ENCODE measurements around the gene NPFFR1.

The NPFFR1 gene

DNA sequence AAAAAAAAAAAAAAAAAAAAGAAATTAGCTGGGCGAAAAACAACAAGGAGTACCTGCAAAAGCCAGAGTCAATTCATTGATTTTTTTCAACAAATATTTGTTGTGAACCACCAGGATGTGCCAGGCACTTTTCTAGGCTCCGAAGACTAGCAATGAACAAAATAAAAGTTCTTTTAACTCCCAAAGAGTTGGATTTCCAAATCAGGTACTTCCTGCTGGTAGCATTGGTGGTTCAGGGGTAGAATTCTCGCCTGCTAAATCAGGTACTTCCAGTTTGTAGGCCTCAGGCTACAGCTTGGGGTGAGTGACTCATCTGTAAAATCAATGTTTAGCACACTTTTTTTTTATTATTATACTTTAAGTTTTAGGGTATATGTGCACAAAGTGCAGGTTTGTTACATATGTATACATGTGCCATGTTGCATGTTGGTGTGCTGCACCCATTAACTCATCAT is 61.4 kb downstream of the NPFFR1 start:
- no peak overlapping the region for H3K27ac ChIP-seq (replicated peaks)
- DNase-seq (ENCODE audit: low read depth in 1 of 2, low spot score in 1 of 2), result peak in 1 of 2 experiments; percentile 4
- TF ChIP-seq GABPA (IDR thresholded peaks at IDR 0.05; ENCODE audit: low read depth) (no peak), SPI1 (IDR thresholded peaks at IDR 0.05; ENCODE audit: borderline replicate concordance, low read depth) (no peak), POLR2AphosphoS5 (IDR thresholded peaks at IDR 0.05; ENCODE audit: low read depth) (no peak)
- TF ChIP-seq, protein P1, sequence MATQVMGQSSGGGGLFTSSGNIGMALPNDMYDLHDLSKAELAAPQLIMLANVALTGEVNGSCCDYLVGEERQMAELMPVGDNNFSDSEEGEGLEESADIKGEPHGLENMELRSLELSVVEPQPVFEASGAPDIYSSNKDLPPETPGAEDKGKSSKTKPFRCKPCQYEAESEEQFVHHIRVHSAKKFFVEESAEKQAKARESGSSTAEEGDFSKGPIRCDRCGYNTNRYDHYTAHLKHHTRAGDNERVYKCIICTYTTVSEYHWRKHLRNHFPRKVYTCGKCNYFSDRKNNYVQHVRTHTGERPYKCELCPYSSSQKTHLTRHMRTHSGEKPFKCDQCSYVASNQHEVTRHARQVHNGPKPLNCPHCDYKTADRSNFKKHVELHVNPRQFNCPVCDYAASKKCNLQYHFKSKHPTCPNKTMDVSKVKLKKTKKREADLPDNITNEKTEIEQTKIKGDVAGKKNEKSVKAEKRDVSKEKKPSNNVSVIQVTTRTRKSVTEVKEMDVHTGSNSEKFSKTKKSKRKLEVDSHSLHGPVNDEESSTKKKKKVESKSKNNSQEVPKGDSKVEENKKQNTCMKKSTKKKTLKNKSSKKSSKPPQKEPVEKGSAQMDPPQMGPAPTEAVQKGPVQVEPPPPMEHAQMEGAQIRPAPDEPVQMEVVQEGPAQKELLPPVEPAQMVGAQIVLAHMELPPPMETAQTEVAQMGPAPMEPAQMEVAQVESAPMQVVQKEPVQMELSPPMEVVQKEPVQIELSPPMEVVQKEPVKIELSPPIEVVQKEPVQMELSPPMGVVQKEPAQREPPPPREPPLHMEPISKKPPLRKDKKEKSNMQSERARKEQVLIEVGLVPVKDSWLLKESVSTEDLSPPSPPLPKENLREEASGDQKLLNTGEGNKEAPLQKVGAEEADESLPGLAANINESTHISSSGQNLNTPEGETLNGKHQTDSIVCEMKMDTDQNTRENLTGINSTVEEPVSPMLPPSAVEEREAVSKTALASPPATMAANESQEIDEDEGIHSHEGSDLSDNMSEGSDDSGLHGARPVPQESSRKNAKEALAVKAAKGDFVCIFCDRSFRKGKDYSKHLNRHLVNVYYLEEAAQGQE (IDR thresholded peaks at IDR 0.05; ENCODE audit: insufficient replicate concordance, low read depth), result no peak
- TF ChIP-seq, protein P2, sequence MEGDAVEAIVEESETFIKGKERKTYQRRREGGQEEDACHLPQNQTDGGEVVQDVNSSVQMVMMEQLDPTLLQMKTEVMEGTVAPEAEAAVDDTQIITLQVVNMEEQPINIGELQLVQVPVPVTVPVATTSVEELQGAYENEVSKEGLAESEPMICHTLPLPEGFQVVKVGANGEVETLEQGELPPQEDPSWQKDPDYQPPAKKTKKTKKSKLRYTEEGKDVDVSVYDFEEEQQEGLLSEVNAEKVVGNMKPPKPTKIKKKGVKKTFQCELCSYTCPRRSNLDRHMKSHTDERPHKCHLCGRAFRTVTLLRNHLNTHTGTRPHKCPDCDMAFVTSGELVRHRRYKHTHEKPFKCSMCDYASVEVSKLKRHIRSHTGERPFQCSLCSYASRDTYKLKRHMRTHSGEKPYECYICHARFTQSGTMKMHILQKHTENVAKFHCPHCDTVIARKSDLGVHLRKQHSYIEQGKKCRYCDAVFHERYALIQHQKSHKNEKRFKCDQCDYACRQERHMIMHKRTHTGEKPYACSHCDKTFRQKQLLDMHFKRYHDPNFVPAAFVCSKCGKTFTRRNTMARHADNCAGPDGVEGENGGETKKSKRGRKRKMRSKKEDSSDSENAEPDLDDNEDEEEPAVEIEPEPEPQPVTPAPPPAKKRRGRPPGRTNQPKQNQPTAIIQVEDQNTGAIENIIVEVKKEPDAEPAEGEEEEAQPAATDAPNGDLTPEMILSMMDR (IDR thresholded peaks at IDR 0.05; ENCODE audit: insufficient read depth, low read length), result no peak
- H3K4me3 ChIP-seq (replicated peaks; ENCODE audit: insufficient read depth, low read length), result no peak overlapping the region
- no peaks in the 10 kb centered on the region for H3K27me3 ChIP-seq (ENCODE audit: insufficient read depth, poor library complexity, severe bottlenecking)

DNA sequence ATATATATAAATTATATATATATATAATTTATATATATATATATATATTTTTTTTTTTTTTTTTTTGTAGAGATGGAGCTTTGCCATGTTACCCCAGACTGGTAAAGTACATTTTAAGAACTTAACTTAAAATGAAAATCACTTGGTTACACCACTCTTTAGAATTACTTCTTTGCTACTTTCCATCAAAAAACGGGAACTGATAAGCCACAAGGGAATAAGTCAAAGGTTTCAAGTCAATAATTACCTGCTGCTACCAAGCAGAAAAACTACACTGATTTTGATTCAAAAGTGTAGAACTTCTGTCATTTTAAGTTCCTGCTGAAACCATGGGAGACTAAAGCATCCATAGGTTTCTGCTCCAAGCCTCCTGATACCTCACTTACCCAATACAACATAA is 62.8 kb downstream of the NPFFR1 start:
- DNase-seq (ENCODE audit: low read depth in 1 of 2, low spot score in 1 of 2), result no peak
- Histone ChIP-seq H3K27ac (replicated peaks) (no peak overlapping the region), H3K4me3 (replicated peaks; ENCODE audit: insufficient read depth, low read length) (no peak overlapping the region), H3K27me3 (ENCODE audit: insufficient read depth, poor library complexity, severe bottlenecking) (no peaks in the 10 kb centered on the region)
- TF ChIP-seq GABPA (IDR thresholded peaks at IDR 0.05; ENCODE audit: low read depth) (no peak), POLR2AphosphoS5 (IDR thresholded peaks at IDR 0.05; ENCODE audit: low read depth) (no peak), SPI1 (IDR thresholded peaks at IDR 0.05; ENCODE audit: borderline replicate concordance, low read depth) (no peak)
- TF ChIP-seq, protein P2 (IDR thresholded peaks at IDR 0.05; ENCODE audit: insufficient read depth, low read length), result no peak
- TF ChIP-seq, protein P1 (IDR thresholded peaks at IDR 0.05; ENCODE audit: insufficient replicate concordance, low read depth), result no peak

DNA sequence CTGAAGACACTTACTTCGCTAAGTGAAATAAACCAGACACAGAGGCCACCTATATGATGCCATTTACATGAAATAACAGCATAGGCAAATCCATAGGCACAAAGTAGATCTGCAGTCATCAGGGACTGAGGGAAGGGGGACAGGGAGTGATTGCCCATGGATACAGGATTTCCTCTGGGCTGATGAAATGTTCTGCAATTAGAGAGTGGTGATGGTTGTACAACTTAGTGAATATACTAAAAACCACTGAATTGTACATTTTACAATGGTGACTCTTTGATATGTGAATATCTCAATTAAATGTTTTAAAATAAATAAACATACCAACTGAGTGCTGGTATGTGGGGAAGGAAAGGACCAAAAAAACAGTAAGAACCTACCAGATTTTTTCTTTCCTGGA is 70.9 kb downstream of the NPFFR1 start:
- DNase-seq (ENCODE audit: low read depth in 1 of 2, low spot score in 1 of 2), result no peak
- no peak for TF ChIP-seq POLR2AphosphoS5 (IDR thresholded peaks at IDR 0.05; ENCODE audit: low read depth)
- TF ChIP-seq GABPA (IDR thresholded peaks at IDR 0.05; ENCODE audit: low read depth), result no peak
- TF ChIP-seq, protein P1 (IDR thresholded peaks at IDR 0.05; ENCODE audit: insufficient replicate concordance, low read depth), result no peak
- TF ChIP-seq SPI1 (IDR thresholded peaks at IDR 0.05; ENCODE audit: borderline replicate concordance, low read depth), result no peak
- TF ChIP-seq, protein P2 (IDR thresholded peaks at IDR 0.05; ENCODE audit: insufficient read depth, low read length), result no peak
- no peak overlapping the region for H3K27ac ChIP-seq (replicated peaks)
- H3K27me3 ChIP-seq (ENCODE audit: insufficient read depth, poor library complexity, severe bottlenecking), result no peaks in the 10 kb centered on the region
- no peak overlapping the region for H3K4me3 ChIP-seq (replicated peaks; ENCODE audit: insufficient read depth, low read length)
